Stimulated activated CD4-positive, alpha-beta T cell treated with anti-CD3 and anti-CD28 coated beads, Interleukin-1b, Interleukin-23, amount 100 ng/mL, for 1 hour (primary cell): ENCODE results near the gene ARID5B.

Experiments
- DNase-seq, 2 donors: peaks; one replicate each; pipeline ENCODE4 v3.0.0-alpha.2; 2020; ENCODE audit warnings: low read depth in 2 of 2

ARID5B gene

DNA sequence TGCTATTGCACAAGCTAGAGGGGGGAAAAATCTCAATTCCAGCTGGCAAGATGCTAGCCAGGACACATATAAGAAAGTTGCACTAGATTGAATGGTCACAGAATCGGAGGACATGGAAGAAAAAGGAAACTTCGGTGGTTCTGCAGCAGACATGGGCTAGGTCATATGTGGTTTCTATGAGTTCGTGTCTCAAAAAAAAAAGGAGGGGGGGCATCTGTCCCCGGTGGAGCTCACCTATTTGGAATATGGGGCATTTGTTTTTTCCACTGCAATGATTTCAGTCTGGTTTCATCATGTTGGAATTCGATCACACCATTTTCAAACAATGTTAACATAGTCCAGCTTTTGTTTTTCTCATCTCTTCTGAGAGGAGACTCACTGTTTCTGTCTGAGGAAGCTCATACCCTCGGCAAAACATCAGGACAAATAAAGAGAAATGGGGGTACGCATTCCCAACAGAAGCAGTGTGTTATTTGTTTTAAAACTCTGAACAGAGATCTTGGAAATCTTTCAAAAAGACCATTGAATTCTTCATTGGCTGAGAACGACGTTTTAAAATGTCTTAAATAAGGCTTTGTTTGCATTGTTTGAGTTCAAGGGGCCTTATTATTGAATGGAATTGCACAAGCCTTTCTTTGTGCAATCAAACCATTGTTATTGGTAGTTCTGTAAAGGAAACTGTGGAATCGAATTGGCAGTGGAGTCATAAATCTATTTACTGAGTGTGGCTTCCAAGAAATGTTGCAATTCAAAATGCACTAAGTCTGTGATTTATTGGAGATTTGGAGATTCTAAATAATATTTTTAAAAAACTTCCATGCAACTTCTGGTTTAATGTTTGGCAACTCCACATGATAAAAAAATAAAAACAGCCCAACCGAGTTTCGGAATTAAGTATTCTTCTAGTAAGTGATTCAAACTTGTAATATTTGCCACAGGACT is 194.0 kb downstream of the ARID5B start:
- no peak for DNase-seq

DNA sequence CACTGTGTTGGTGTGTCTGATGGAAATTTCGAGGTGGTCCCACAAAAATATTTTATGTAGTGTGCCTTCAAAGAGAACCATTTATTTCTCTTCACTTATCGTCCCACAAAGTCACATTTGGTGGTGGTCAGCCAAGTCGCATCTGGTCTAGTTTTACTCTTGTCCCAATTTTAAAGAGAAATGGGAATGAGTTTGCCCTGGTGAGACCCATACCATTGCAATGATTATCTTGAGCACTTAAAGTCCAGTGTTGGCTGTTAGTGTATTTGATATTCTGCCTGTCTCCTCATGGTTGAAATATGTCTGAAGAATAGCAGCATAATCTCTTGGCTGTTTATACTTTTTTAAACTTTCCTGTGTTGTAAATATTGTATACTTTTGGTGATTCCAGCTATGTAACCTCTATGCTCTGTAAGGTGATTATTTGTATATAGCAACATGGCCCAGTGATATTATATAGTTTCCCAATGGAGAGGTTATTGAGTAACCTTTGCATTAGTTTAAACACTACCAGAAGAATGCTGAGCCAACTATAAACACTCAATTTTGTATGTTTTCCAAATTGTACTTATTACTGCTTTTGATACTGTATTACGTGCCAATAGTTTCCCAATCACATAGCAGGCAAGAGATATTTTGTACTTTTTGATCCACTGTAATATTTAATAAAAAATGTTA is 194.9 kb downstream of the ARID5B start:
- no peak for DNase-seq

DNA sequence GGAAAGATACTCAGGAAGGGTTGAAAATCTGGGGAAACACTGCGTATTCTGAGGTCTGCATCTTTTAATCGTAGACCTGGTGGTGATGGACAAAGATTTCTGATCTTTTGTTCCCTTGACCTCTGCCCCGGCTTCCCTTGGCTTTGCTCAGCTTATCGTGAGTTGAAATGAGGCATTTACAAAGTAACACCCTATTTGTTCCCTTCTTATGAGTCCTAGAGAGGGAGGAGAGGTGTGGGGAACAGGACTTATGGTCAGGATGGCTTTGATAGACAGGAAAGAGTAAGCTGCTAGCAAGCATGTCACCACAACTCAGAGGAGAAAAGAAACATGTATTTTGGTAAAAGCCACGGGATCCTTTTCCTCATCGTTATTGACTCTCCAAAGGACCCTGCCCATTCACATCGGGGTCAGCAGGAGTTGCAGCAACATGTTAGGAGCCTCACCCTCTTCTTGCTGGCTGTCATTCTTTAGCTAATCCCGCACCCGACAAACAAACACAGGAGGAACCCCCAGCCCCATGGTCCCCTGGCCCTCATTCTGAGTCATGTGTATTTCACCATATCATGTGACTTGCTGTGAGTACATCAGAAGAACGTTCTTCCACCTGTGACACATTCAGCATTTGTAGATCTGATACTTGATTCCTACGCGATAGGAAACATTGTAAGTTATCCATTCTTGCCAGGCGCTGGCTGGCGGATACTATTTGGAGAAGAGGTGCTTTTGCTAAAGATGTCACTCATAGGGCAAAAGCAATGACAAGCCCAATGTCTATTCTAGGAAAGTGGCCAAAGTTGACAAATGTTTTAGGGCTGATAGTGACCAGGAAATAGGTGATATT is 197.0 kb downstream of the ARID5B start:
- DNase-seq, result no peak

DNA sequence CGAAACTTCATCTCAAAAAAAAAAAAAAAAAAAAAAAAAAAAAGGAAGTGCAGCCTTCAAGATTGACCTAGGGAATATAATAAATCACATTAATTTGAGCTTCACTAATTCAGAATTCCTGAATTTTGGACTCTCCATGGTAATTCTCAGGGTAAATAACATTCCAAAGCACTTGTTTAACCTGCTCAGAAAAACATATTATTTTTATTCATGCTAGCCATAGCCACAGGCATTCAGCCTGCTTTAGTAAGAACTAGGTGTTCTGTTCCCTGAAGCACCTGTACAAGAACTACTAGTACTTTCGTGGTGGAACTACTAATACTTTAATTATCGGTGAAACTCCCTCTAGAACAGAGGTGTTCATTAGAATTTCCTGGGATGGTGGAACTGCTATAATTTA is 197.8 kb downstream of the ARID5B start:
- no peak for DNase-seq

DNA sequence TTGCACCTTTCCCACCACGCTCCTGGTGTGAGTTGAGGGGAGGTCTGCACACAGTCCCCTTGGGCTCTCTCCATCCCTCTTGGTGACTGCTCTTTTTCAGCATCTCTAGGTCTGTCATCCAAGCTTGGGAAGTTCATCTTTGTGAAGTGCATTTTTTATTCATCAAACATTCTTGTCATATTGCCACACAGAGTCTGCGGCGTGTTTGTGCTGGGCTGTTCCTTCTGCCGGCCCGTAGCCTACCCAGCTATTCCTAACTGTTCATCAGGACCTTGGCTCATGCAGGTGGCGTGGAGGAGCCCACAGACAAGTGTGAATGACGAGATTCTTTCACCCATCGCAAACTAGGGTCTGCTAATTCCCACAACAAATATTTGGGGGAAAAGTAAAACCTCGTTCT is 202.4 kb downstream of the ARID5B start:
- DNase-seq, result no peak

DNA sequence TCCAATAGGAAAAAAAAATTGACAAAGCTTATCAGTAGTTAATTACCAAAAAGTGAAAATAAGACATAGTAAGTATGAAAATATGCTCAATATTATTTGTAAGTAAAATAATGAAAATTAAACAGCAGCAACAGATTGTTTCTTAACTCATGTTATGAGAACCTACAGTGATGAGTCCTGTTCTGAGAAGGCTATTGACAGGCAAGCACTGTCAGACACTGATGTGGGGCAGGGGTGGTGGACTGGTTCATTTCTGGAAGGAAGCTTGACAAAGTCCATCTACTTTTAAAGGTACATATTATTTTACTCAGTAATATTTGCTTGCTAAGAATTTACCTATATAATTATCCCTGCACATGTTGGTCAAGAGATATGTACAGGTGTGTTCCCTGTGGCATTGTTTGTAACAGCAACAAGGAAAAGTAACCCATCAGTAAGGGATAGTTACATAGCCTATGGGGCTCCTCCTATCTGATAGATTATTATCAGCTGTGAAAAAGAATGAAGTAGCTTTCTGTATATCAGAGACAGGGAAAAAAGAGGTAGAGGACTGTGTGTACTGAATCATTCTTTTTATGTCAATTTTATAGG is 205.5 kb downstream of the ARID5B start:
- DNase-seq, result no peak

DNA sequence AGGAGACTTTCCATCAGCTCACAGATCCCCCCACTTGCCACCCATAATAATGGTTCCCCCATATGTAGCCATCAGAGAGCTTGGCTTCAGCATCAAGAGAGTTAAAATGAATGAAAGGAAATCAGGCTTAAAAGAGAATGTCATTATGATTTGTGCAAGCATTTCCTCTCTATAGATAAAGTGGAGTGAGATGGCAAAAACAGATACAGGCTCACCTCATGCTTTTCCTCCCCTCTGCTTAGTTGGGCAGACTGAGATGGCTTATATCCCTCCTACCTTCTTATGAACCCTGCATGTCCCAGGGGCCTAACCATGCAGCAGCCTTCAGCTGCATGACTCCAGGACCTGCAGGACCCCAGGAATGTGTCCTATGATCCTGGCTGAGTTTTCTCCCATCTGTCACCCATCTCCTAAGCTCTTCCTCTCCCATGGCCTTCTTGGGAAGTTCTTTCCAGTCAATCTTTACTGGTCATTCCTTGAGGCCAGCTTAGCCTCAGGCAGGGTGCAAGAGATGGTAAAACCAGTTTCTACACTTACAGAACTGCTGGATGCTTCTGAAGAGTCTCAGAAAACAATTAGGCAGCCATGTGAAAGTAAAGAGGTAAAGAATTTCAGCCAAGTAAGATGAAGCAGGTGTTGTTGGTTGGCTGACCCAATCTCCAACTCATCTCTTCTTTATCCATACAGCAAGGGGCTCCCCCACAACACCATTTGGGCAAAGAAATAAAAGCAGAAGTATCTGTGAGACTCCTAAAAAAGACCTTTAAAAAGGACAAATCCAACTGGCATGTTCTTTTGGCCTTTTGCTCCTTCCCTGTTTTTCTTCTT is 207.5 kb downstream of the ARID5B start:
- no peak for DNase-seq

DNA sequence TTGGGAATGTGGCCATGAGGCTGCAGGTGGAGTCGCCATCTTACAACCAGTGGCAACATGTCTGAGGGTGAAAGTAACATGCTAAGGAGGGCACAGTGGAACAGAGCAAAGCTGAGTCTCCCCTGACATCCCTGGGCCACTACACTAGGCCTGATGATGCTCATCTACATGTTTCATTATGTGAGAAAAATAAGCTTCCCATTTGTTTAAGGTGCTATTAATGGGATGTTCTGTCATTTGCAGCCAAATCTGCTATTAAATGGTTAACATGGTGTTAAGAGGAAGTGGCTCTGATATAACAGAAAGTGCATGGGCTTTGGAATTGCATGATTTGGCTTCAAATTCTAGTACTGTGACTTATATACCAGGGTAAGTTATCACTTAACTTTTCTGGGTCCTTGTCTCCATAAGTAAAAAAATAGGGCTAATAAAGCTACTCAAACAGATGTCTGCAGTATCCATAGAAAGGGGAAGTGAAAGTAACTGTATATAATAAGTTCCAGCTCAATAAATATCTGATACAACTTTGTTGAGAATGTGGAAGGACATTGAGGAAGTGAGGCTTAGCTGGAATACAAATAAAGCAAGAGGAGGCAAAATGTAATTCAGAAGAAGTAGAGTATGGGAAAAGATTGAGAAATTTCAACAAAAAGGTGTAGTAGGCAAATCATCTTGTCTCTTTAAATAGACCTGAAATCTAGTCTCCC is 208.2 kb downstream of the ARID5B start:
- no peak for DNase-seq

DNA sequence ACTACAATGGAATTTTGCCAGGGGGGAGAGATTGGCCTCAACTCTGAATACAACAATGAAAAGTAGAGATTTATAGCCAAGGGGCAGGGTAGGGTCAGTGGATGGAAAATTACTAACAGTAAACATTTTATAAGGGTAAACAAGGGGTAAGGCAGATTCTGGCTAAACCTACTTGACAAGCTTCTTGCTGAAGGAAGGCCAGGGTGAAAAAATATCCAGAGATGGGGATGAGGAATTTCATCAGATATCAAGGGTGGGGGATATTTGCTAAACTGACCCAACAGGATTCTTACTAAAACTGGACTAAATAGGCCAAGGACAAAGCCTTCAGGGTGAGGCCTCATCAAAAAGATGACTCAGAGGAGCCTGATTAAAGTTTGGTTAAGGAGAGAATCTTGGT is 210.8 kb downstream of the ARID5B start:
- no peak for DNase-seq

DNA sequence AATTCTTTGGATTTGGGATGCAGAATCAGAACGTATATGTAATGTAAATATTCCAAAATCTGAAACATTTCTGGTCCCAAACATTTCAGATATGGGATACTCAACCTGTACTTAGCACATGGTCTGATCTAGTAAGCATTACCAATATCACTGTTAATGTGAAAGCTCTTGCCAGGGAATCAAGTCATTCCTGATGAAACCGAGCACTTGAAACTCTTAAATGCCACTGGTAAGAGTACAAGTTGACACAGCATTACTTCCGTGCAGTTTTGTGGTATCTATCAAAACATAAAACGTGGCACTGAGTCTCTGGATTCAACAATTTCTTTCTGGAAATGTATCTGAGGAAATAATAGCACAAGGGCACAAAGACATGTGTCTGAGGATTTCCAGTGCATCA is 211.5 kb downstream of the ARID5B start:
- no peak for DNase-seq

DNA sequence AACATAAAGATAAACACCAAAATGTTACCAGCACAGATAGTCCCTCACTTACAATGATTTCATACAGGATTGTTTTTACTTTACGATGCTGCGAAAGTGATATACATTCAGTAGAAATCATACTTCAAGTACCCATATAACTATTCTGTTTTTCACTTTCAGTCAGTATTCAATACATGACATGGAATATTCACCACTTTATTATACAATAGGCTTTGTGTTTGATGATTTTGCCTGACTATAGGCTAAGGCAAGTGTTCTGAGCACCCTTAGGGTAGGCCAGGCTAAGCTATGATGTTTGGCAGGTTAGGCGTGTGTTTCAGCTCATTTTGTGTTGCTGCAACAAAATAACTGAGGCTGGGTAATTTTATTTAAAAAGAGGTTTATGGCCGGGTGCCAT is 212.2 kb downstream of the ARID5B start:
- no peak for DNase-seq

DNA sequence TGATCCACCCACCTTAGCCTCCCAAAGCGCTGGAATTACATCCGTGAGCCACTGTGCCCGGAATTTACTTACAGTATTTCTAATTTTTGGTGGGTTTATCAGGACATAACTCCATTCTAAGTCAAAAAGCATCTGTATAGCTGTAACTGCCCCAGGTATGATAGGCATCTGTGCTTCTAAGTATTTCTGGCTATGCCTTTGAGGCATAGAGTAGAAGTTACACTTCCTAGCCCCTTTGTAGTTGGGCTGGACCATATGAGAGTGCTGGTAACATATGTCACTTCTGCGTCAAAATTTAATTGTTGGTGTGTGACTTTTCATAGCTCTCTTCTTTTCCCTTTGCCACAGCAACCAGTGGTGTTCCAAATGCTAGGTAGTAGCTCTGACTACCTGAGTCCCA is 213.8 kb downstream of the ARID5B start:
- no peak for DNase-seq

DNA sequence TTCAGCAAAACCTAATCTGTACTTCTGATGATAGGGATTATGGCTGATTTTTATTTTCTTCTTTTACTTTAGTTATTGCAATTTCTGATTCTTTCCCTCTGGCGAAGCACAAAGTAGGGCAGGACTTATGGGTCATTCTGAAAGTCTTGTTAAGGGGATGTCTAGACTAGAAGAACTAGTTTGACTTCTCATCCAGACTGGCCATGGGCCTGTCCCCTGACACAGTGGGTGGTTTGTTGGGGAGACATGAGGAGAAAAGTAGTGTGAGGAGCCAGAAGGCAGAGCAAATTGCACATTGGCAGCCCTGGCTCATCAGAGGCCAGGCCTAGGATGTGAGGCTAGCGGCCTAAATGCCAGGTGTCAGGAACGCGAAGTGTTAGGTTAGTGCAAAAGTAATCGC is 214.3 kb downstream of the ARID5B start:
- DNase-seq, result no peak

DNA sequence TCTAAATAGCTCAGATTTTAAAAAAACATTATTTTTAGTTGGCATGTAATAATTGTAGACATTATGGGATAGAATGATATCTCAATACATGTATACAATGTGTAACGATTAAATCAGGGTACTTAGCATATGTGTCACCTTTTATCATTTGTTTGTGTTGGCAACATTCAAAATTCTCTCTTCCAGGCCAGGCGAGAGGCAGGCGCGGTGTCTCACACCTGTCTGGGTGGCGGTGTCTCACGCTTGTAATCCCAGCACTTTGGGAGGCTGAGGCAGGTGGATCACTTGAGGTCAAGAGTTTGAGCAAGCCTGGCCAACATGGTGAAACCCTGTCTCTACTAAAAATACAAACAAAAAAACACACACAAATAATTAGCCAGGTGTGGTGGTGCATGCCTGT is 215.4 kb downstream of the ARID5B start:
- DNase-seq, result no peak

DNA sequence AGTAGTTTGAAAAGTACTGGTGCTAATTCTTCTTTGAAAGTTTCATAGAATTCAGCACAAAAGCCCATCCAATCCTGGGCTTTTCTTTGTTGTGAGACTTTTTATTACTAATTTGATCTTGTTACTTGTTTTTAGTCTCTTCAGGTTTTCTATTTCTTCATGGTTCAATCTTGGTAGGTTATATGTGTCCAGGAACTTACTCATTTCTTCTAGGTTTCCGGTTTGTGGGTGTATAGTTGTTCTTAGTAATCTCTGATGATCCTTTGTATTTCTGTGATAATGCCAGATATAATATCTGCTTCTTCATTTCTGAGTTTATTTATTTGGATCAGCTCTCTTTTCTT is 219.7 kb downstream of the ARID5B start:
- DNase-seq, result no peak

DNA sequence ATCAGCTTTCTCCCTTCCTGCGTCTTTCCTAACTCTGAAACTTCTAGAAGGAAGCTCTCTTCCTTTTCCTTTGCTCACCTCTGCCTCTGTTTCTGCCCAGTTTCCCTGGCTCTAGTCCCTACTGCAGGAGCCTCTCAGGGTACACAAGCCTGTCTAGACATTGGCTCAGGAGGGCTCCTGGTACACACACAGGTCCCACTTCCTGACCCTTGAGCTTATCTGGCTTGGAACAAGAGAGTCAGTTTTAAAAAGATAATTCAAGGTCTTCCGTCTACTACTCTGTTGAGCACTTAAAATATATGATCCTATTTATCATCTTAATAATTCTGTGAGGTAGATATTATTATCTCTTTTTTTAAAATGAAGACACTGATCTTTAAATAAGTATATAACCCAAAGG is 226.5 kb downstream of the ARID5B start:
- DNase-seq, result no peak

DNA sequence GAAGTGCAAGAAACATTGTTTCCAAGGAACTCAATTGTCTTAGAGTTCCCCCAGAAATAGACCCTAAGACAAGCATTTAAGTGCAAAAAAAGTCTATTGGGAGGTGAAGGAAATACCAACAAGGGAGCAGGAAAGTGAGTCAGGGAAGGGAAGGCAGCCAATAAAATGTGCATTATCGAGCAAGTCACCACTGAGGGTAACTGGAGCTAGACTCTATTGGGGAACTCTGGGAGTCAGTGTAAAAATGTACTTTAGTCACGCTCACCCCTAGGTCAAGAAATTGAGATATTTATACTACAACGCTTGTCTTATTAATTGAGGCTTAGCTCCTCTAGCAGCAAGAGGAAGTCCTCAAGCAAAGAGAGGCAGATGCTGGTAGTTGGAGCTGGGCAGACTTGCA is 229.4 kb downstream of the ARID5B start:
- no peak for DNase-seq

DNA sequence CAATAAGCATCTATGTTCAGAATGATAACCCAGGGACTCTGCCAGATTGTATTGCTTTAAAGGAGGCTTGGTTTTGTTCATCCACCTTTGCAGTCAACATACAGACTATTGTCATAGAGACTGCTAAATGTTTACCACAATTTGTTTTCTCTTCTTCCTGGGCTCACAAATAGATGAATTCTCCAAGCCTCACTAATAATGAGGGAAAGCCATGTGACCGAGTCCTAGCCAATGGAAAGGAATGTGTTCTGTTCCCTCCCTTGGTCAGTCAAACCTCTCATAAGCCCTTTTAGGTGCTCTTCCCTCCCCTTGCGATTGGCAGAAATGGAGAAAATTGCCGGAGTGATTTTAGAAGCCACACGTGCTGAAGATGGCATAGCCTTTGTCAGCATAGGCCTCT is 230.2 kb downstream of the ARID5B start:
- no peak for DNase-seq

DNA sequence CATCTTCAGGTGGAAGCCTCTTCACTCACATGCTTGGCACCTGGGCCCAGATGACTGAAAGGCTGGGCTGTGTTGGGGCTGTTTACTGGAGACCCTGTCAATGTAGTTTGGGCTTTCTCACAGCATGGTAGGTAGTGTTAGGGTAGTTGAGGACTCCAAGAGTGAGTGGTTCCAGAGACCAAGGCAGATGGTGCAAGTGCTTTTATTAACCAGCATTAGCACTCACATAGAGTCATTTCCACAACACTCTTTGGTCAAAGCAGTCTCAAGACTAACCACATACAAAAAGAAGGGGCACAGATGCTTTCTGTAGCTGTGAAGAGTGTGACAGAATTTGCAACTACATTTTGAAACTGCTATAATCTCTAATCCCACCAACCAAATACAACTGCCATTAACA is 232.1 kb downstream of the ARID5B start:
- no peak for DNase-seq

DNA sequence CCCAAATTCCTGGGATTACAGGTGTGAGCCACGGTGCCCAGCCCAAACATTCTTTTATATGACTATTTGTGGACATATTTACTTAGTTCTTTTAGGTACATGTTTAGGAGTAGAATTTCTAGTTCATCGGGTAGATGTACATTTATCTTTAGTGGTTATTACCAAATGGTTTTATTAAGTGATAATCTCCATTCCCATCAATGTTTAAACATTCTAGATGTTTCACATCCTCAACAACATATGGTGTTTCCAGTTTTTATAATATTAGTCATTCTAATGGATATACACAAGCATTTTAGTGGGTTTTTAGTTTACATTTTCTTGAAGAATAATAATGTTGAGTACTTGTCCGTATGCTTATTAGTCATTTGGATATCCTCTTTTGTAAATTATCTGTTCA is 235.4 kb downstream of the ARID5B start:
- DNase-seq, result no peak
